ENCODE data around the gene L3MBTL1.

L3MBTL1 gene

GRCh38 chr20:43543138-43543537 is 35.6 kb downstream of the L3MBTL1 start:
- no peak for DNase-seq (ENCODE audit: extremely low read depth, low read depth)
- no peak for TF ChIP-seq CTCF (IDR thresholded peaks at IDR 0.05; ENCODE audit: low read depth, low read length, missing control alignments)
- H3K4me3 ChIP-seq (replicated peaks; ENCODE audit: low read depth, low read length): no peak overlapping the region

GRCh38 chr20:43544501-43544900 is 37.0 kb downstream of the L3MBTL1 start:
- no peak for DNase-seq (ENCODE audit: extremely low read depth, low read depth)
- H3K4me3 ChIP-seq (replicated peaks; ENCODE audit: low read depth, low read length): no peak overlapping the region
- TF ChIP-seq CTCF (IDR thresholded peaks at IDR 0.05; ENCODE audit: low read depth, low read length, missing control alignments): no peak

DNA sequence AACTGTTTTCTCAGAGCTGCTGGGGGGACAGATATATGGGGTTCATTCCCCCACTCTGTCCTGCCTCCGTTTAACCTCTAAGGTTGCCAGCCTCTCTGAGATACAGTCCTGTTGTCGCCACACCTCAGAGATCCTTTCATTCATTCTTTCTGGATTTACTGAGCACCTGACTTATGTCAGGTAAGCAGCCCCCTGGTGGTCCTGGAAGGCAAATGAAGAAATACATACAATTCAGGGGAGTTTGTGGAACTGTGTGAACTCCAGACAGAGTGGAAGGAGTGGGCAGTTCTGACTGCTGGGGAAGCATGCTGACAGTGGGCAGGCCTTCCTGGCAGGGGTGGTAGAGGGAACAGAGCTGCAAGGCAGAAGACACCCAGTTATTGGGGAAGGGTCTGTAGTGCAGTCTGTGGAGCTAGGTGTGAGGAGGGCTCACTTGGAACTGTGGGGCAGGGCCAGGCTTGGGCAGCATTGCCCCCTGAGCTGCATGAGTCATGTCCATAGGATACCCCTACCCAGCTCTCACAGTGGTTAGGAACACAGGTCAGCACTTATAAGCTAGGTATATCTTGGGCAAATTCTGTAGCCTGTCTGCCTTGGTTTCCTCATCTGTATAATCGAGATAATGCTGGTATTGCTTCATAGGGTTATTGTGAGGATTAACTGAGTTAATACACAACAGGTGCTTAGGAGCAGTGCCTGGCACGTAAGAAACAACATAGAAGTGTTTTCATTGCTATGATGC is 38.5 kb downstream of the L3MBTL1 start:
- DNase-seq (ENCODE audit: extremely low read depth, low read depth): no peak
- H3K4me3 ChIP-seq (replicated peaks; ENCODE audit: low read depth, low read length): no peak overlapping the region
- TF ChIP-seq CTCF (IDR thresholded peaks at IDR 0.05; ENCODE audit: low read depth, low read length, missing control alignments): no peak

DNA sequence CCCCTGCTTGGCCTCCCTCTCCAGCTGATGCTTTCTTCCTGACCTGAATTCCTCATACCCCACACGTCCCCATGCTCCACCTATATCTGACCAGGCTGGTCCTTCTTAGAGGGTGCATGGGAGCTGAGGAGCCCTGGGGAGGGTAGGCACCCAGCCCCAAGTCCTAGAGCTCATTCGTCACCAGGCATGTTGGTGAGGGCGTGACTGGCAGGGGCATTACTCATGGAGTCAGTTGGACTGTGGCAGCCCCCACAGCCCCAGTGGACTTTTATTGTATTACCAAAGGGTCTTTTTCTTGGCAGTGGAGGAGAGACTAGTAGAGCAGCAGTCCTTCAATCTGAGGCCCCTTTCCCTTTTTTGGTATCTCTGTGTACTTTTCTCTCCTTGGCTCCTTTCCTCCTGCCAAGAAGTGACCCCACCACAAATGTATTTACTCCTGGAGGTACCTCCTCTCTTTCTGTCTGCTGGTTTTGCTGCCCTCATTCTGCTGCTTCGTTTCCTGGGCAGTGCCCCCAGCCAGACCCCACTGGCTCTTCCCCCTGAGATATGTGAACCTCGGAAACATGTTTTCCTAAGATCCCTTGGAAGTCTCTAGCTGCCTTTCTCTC is 40.9 kb downstream of the L3MBTL1 start:
- no peak overlapping the region for H3K4me3 ChIP-seq (replicated peaks; ENCODE audit: low read depth, low read length)
- no peak for DNase-seq (ENCODE audit: extremely low read depth, low read depth)
- no peak for TF ChIP-seq CTCF (IDR thresholded peaks at IDR 0.05; ENCODE audit: low read depth, low read length, missing control alignments)

DNA sequence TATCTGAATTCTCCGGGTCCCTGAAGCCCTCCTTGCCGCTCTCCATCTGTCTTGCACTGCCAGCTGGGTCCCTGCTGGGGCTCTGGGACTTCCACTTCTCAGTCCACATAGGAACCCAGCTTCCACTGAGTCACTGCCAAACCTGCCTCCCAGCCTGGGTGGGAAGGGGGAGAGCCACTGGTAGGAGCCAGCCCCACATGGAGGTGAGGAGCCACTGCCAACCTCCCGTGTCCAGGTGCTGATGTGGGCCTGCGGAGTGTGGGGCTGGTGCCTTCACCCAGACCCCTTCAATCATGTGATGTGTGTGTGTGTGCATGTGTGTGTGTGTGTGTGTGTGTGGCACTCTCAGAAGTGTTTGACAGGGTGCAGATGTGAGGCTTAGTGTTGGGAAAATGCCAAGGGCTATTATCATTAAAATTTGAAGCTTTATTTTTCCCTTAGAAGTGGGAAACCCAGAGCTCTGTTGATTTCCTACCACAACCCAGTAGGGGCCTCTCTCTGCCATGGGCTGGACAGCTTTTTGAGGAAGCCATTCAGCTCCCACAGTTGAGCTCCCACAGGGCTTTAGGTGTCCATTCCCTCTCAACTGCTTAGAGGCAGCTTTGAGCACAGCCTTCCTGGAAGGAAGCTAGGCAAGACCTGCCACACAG is 42.0 kb downstream of the L3MBTL1 start:
- DNase-seq (ENCODE audit: extremely low read depth, low read depth): no peak
- no peak overlapping the region for H3K4me3 ChIP-seq (replicated peaks; ENCODE audit: low read depth, low read length)
- TF ChIP-seq CTCF (IDR thresholded peaks at IDR 0.05; ENCODE audit: low read depth, low read length, missing control alignments): no peak

- no peak overlapping the region for H3K4me3 ChIP-seq (replicated peaks; ENCODE audit: low read depth, low read length)
- DNase-seq (ENCODE audit: extremely low read depth, low read depth): no peak
- no peak for TF ChIP-seq CTCF (IDR thresholded peaks at IDR 0.05; ENCODE audit: low read depth, low read length, missing control alignments)
These were observed 43.0 kb downstream of the L3MBTL1 start for GRCh38 chr20:43550456-43550855.

All from HFF-Myc (cell line).